GM23248 (cell line): ENCODE measurements around the gene AQP7. TPM values are rescaled to one million over a fixed set of nuclear protein-coding genes. Genes with fewer than 3 reads are reported as not detected.

Experiments
- DNase-seq: peaks from one replicate; pipeline ENCODE4 v3.0.0-alpha.2; 2015
- H2AFZ ChIP-seq: fragments of 200-600 bp; sonication (generic); 2 replicates; pipeline ENCODE4 v1.6.1; 2016; ENCODE audit warnings: antibody characterized with exemption
- H3F3A ChIP-seq: fragments of 200-600 bp; sonication (generic); 2 replicates; pipeline ENCODE4 v1.6.1; 2016; ENCODE audit warnings: mild to moderate bottlenecking, antibody characterized with exemption, mixed run types; ENCODE audit not compliant: insufficient read depth
- H3K27ac ChIP-seq: fragments of 200-600 bp; sonication (generic); 2 replicates; pipeline ENCODE4 v1.5.1; 2016; ENCODE audit warnings: mild to moderate bottlenecking
- H3K27me3 ChIP-seq: fragments of 200-600 bp; sonication (generic); replicated peaks from 2 replicates; pipeline ENCODE4 v1.6.1; 2016; ENCODE audit warnings: mild to moderate bottlenecking; ENCODE audit not compliant: insufficient read depth
- H3K36me3 ChIP-seq: fragments of 200-600 bp; sonication (generic); 2 replicates; pipeline ENCODE4 v1.6.1; 2016; ENCODE audit warnings: low read depth, mild to moderate bottlenecking
- H3K4me1 ChIP-seq: fragments of 200-600 bp; sonication (generic); 2 replicates; pipeline ENCODE4 v1.6.1; 2016; ENCODE audit warnings: mild to moderate bottlenecking; ENCODE audit not compliant: insufficient read depth
- H3K4me2 ChIP-seq: fragments of 200-600 bp; sonication (generic); one replicate; pipeline ENCODE4 v1.6.1; 2016; ENCODE audit warnings: mild to moderate bottlenecking; ENCODE audit not compliant: unreplicated experiment
- H3K4me3 ChIP-seq: fragments of 200-600 bp; sonication (generic); 2 replicates; pipeline ENCODE4 v1.5.1; 2016; ENCODE audit warnings: mild to moderate bottlenecking
- H3K79me2 ChIP-seq: fragments of 200-600 bp; sonication (generic); 2 replicates; pipeline ENCODE4 v1.6.1; 2016; ENCODE audit warnings: mild to moderate bottlenecking; ENCODE audit not compliant: insufficient read depth
- H3K9ac ChIP-seq: fragments of 200-600 bp; sonication (generic); 2 replicates; pipeline ENCODE4 v1.6.1; 2016; ENCODE audit warnings: mild to moderate bottlenecking
- H3K9me2 ChIP-seq: fragments of 200-600 bp; sonication (generic); 2 replicates; pipeline ENCODE4 v1.6.1; 2016; ENCODE audit warnings: mixed run types, mild to moderate bottlenecking, moderate library complexity; ENCODE audit not compliant: insufficient read depth
- H3K9me3 ChIP-seq: fragments of 200-600 bp; sonication (generic); one replicate; pipeline ENCODE4 v1.6.1; 2017; ENCODE audit warnings: low read depth
- H4K20me1 ChIP-seq: fragments of 200-600 bp; sonication (generic); 2 replicates; pipeline ENCODE4 v1.6.0; 2016; ENCODE audit not compliant: insufficient read depth
- EZH2 ChIP-seq: fragments of 200-600 bp; sonication (generic); IDR thresholded peaks from 2 replicates; pipeline ENCODE4 v1.6.1; 2018; ENCODE audit warnings: antibody characterized with exemption, mild to moderate bottlenecking; ENCODE audit not compliant: insufficient read depth, poor library complexity, severe bottlenecking
- EZH2phosphoT487 ChIP-seq: fragments of 200-600 bp; sonication (generic); IDR thresholded peaks from 2 replicates; pipeline ENCODE4 v1.6.1; 2018; ENCODE audit warnings: antibody characterized with exemption, moderate library complexity, mild to moderate bottlenecking, low read depth; ENCODE audit not compliant: insufficient read depth
- WGBS, 2 experiments: methylation state at CpG; one replicate each; pipeline ENCODE4 v1.1.6; 2015 to 2017; ENCODE audit warnings: low lambda C conversion rate in 2 of 2, low coverage in 1 of 2; ENCODE audit errors: missing lambda C conversion rate in 2 of 2; 5-methylcytosine and 5-hydroxymethylcytosine counted together
- in situ Hi-C: fragments of 300-500 bp; cut with MboI; formaldehyde crosslinking; loops from 2 replicates; pipeline ENCODE4 v1.15.0; 2020
- polyA plus RNA-seq: library from polyadenylated mRNA; unstranded; fragments of >200 nt; fragmentation: Nextera tagmentation; extraction: Ambion mirVana; gene quantifications from 2 replicates; pipeline ENCODE4 v1.2.1, GENCODE V29; 2016
- total RNA-seq: library from RNA; depleted of rRNA; stranded (reverse); fragments of >200 nt; shearing (Covaris generic); gene quantifications from 2 replicates; pipeline ENCODE4 v1.2.3, GENCODE V29; 2014

The AQP7 gene
- total and polyA plus RNA-seq, 2 experiments from 2014 or later, result not detected

DNA sequence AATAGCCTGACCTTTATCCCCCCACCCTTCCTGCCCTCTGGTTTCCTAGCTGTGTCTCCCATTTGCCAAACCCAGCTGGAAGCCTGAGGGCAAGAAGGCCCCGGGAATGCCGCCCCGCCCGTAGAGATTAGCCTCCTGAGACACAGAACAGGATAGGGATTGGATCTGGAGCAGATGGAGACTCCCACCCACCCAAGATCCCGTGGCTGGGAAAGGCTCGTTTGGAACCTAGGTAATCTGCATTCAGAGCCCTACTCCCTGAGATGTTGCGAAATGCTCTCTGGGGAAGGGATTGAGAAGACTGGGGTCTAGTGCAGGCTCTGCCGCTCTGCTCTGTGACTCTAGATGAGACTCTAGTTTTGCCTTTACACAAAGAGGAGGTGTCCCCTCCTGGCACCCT lies 34.1 kb upstream of the AQP7 start:
- Histone ChIP-seq H3K79me2 (no peaks in the 10 kb centered on the region), H4K20me1 (no peaks in the 10 kb centered on the region), H3F3A (no peaks in the 10 kb centered on the region), H2AFZ (no peak overlapping the region), H3K4me3 (no peak overlapping the region), H3K9ac (no peak overlapping the region), H3K4me1 (peaks cover 8% of the 10 kb centered on the region; the same call in 1 of the 2 replicates), H3K27ac (no peak overlapping the region), H3K9me2 (no peaks in the 10 kb centered on the region), H3K9me3 (no peaks in the 10 kb centered on the region), H3K27me3 (peaks cover 6% of the 10 kb centered on the region), H3K36me3 (no peaks in the 10 kb centered on the region), H3K4me2 (no peak overlapping the region)
- in situ Hi-C loops, result no loop called here
- 37 to 39% methylated on average over 7 to 8 of the region's 8 CpGs for WGBS, 2 experiments
- no peak for DNase-seq
- TF ChIP-seq EZH2phosphoT487, result no peak
- no peak for TF ChIP-seq EZH2

DNA sequence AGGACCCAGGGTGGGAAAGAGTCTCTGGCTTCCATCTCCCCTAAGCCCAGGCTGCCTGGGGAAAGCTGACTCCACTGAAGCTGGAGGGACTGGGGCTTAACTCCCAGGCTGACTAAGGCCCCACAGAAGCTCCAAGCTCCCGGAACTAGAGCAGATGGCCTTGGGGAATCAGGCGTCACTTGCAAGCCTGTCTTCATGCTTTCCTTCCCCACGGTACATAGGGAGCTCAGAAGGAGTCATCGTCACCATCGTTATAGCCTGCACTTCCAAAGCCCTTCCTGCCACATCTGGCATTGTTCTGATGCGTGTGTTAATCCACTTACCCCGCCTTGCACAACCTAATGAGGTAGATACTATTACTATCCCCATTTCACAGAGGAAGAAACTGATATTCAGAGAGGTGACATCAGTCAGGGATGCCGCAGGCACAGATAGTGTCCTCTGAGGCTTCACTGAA lies 33.5 kb upstream of the AQP7 start:
- Histone ChIP-seq H3K27ac (no peak overlapping the region), H2AFZ (no peak overlapping the region), H3K9me3 (no peaks in the 10 kb centered on the region), H3K4me2 (no peak overlapping the region), H3K4me3 (no peak overlapping the region), H3K79me2 (no peaks in the 10 kb centered on the region), H3K9ac (no peak overlapping the region), H3K36me3 (no peaks in the 10 kb centered on the region), H3K9me2 (no peaks in the 10 kb centered on the region), H3K4me1 (peaks cover 13% of the 10 kb centered on the region; the same call in 1 of the 2 replicates), H3F3A (no peaks in the 10 kb centered on the region), H4K20me1 (no peaks in the 10 kb centered on the region), H3K27me3 (peaks cover 6% of the 10 kb centered on the region)
- in situ Hi-C loops, result no loop called here
- TF ChIP-seq EZH2phosphoT487 (no peak), EZH2 (no peak)
- 49 to 57% methylated on average over 8 of the region's 8 CpGs for WGBS, 2 experiments
- no peak for DNase-seq

DNA sequence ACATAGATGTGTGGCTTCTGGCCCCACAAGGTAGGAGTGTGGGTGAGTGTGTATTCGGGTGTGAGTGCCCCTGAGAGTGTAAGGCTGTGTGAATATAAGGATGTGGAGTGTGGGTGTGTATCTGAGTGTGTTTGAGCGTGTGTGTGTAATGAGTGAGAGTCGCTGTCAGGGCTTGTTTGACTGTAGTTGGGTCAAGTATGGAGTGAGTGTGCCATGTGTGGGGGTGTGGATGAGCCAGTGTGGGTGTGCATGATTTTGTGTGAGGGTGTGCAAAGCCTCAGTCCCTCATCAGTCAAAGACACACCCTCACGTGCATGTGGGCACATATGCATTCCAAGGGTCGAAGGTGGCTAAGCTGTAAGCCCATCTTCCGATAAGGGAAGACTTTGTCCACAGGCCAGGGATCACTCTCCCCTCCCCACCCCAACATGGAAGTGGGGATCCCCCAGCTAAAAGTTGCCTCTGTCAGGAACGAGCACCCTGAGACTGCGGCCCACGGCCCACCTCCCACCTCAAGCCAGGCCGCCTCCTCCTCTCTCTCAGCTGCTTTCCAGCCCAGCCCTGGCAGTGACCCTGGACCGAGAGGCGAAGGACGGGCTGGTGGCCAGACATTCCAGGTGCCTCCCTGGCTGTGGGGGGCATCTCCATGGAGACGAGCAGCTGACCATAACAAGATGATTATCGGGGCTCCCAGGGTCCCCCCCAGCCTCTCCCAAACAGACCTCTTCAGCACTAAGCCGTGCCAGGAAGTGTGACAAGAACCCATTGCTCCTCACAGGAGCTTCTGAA lies 32.1 kb upstream of the AQP7 start:
- no peaks in the 10 kb centered on the region for H3K9me2 ChIP-seq
- H3K4me2 ChIP-seq, result no peak overlapping the region
- no peaks in the 10 kb centered on the region for H3K36me3 ChIP-seq
- no peak overlapping the region for H3K4me3 ChIP-seq
- no peak overlapping the region for H3K9ac ChIP-seq
- no peaks in the 10 kb centered on the region for H3K79me2 ChIP-seq
- 49 to 56% methylated on average over 16 of the region's 16 CpGs for WGBS, 2 experiments
- peaks cover 6% of the 10 kb centered on the region for H3K27me3 ChIP-seq
- no peak overlapping the region for H3K27ac ChIP-seq
- 0 out of 2 replicates have a peak, but pooled peaks cover 5% of the 10 kb centered on the region for H3F3A ChIP-seq
- TF ChIP-seq EZH2phosphoT487 (no peak), EZH2 (no peak)
- no peaks in the 10 kb centered on the region for H3K9me3 ChIP-seq
- no peak overlapping the region for H2AFZ ChIP-seq
- no peaks in the 10 kb centered on the region for H4K20me1 ChIP-seq
- no peak for DNase-seq
- peaks cover 8% of the 10 kb centered on the region; the same call in 1 of the 2 replicates for H3K4me1 ChIP-seq
- in situ Hi-C loops, result no loop called here

DNA sequence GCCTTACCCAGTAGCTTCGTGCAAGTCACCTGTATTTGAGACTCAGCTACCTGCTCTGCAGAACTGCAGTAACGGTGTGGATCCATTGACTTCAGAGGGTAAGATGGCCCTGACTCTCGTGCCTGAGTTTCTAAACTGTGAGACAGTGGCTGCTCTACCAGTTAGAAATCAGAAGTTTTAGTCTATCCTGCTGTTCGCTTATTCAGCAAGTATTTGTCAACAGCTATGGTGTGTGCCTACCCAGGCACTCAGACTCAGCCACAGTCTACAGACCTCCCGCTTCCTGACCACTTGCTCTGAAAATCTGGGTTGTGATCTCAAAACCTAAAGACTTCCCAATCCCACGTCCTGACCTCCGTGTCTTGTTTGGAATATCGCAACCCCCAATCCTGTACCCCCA lies 31.5 kb upstream of the AQP7 start:
- 62 to 74% methylated on average over 8 of the region's 8 CpGs for WGBS, 2 experiments
- H3K9me2 ChIP-seq, result no peaks in the 10 kb centered on the region
- no peaks in the 10 kb centered on the region for H3K36me3 ChIP-seq
- peaks cover 6% of the 10 kb centered on the region for H3K27me3 ChIP-seq
- TF ChIP-seq EZH2 (no peak), EZH2phosphoT487 (no peak)
- H3K27ac ChIP-seq, result no peak overlapping the region
- H3F3A ChIP-seq, result 0 out of 2 replicates have a peak, but pooled peaks cover 8% of the 10 kb centered on the region
- in situ Hi-C loops, result no loop called here
- H3K4me1 ChIP-seq, result peaks cover 5% of the 10 kb centered on the region; the same call in 1 of the 2 replicates
- H2AFZ ChIP-seq, result no peak overlapping the region
- H4K20me1 ChIP-seq, result no peaks in the 10 kb centered on the region
- no peak overlapping the region for H3K4me2 ChIP-seq
- no peaks in the 10 kb centered on the region for H3K9me3 ChIP-seq
- no peak for DNase-seq
- H3K4me3 ChIP-seq, result no peak overlapping the region
- no peaks in the 10 kb centered on the region for H3K79me2 ChIP-seq
- H3K9ac ChIP-seq, result no peak overlapping the region

DNA sequence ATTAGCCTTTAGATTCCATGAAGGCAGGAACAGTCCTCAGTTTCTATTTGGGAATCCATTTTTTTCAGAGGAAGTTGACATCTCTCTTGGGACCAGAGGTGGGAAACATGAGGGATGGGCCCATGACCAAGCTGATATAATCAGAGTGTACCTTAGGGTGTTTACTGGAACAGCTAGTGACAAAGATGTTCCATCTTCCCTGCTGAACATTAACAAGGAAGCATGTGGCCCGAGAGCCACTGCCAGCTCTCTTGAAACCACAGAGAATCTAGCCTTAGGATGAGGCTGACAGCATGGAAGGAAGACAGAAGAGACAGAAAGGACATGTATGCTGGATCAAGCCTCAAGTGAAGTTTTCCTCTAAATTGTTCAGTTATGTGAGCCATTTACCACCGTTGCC lies 29.1 kb upstream of the AQP7 start:
- Histone ChIP-seq H3K9ac (no peak overlapping the region), H3K27me3 (peaks cover 6% of the 10 kb centered on the region), H3K79me2 (no peaks in the 10 kb centered on the region), H3K4me3 (no peak overlapping the region), H3F3A (0 out of 2 replicates have a peak, but pooled peaks cover 8% of the 10 kb centered on the region), H3K4me2 (no peak overlapping the region), H3K9me2 (no peaks in the 10 kb centered on the region), H3K4me1 (peaks cover 5% of the 10 kb centered on the region; the same call in 1 of the 2 replicates), H3K27ac (no peak overlapping the region), H3K9me3 (no peaks in the 10 kb centered on the region), H3K36me3 (no peaks in the 10 kb centered on the region), H4K20me1 (no peaks in the 10 kb centered on the region), H2AFZ (no peak overlapping the region)
- 5 to 31% methylated on average over 2 of the region's 2 CpGs for WGBS, 2 experiments
- TF ChIP-seq EZH2phosphoT487 (no peak), EZH2 (no peak)
- in situ Hi-C loops, result no loop called here
- no peak for DNase-seq
